Endodermal cell (in vitro differentiated cells): Measurements from ENCODE around the gene VAV3. TPM values are rescaled to one million over a fixed set of nuclear protein-coding genes. Genes with fewer than 3 reads are reported as not detected.

Source experiments
- DNase-seq: peaks from one replicate; pipeline ENCODE4 v3.0.0-alpha.2; 2017
- H3K27ac ChIP-seq: 2 replicates; pipeline ENCODE4 v1.5.1; 2013; ENCODE audit warnings: mild to moderate bottlenecking, low read depth, low read length, moderate library complexity
- H3K27me3 ChIP-seq: 2 replicates; pipeline ENCODE4 v1.6.1; 2013; ENCODE audit warnings: mild to moderate bottlenecking, low read length, moderate library complexity; ENCODE audit not compliant: insufficient read depth, control insufficient read depth, poor library complexity, severe bottlenecking
- H3K36me3 ChIP-seq: 2 replicates; pipeline ENCODE4 v1.7.0; 2013; ENCODE audit warnings: mild to moderate bottlenecking, low read length, moderate library complexity; ENCODE audit not compliant: control insufficient read depth, insufficient read depth
- H3K4me1 ChIP-seq: one replicate; pipeline ENCODE4 v1.7.0; 2013; ENCODE audit warnings: low read length; ENCODE audit not compliant: control insufficient read depth, insufficient read depth
- H3K4me3 ChIP-seq: 2 replicates; pipeline ENCODE4 v1.5.1; 2013; ENCODE audit warnings: mild to moderate bottlenecking, low read length, moderate library complexity
- H3K9ac ChIP-seq: 2 replicates; pipeline ENCODE4 v1.6.1; 2013; ENCODE audit warnings: mild to moderate bottlenecking, low read length, moderate library complexity; ENCODE audit not compliant: poor library complexity, severe bottlenecking; ENCODE audit errors: extremely low read depth
- H3K9me3 ChIP-seq: 2 replicates; pipeline ENCODE4 v1.6.1; 2013; ENCODE audit warnings: mild to moderate bottlenecking, low read length, moderate library complexity; ENCODE audit not compliant: control insufficient read depth
- H3K27ac Mint-ChIP-seq: 2 replicates; pipeline ENCODE4 v1.8.0; 2020; ENCODE audit warnings: mixed read lengths
- H3K27me3 Mint-ChIP-seq: 2 replicates; pipeline ENCODE4 v1.8.0; 2021; ENCODE audit warnings: mild to moderate bottlenecking, mixed read lengths; ENCODE audit not compliant: insufficient read depth
- H3K36me3 Mint-ChIP-seq: 2 replicates; pipeline ENCODE4 v1.8.0; 2020; ENCODE audit warnings: low read depth, mixed read lengths
- H3K4me1 Mint-ChIP-seq: 2 replicates; pipeline ENCODE4 v1.8.0; 2020; ENCODE audit warnings: mixed read lengths
- H3K4me3 Mint-ChIP-seq: 2 replicates; pipeline ENCODE4 v1.8.0; 2020; ENCODE audit warnings: mild to moderate bottlenecking, moderate library complexity, mixed read lengths
- H3K9me3 Mint-ChIP-seq: 2 replicates; pipeline ENCODE4 v1.8.0; 2020; ENCODE audit warnings: mild to moderate bottlenecking, mixed read lengths
- WGBS, 2 experiments: methylation state at CpG; one replicate each; pipeline versions ENCODE4 v1.1.5 to v1.1.7; 2013; ENCODE audit warnings: missing lambda C conversion rate in 2 of 2, mixed read lengths in 1 of 2; ENCODE audit not compliant: insufficient coverage in 1 of 2, insufficient read length in 1 of 2; 5-methylcytosine and 5-hydroxymethylcytosine counted together
- total RNA-seq, 2 donors: library from RNA; stranded (reverse); fragmentation: NEBNext Ultra II Directional in 1 of 2; extraction: Animal tissue kit (Norgen Biotek cat#: 25700) in 1 of 2; gene quantifications; 2 replicates in 1 of 2; 3 replicates in 1 of 2; pipeline ENCODE4 v1.2.1, GENCODE V29; 2021
- TF ChIP-seq, protein P1 (sequence below): fragments of 200-600 bp; sonication (generic); conservative IDR thresholded peaks from 2 replicates; pipeline ENCODE4 v1.5.0; 2021; ENCODE audit warnings: antibody characterized with exemption, mild to moderate bottlenecking

VAV3 gene
- total RNA-seq, 2 donors from 2014 or later = 6.9 to 9.6 TPM

DNA sequence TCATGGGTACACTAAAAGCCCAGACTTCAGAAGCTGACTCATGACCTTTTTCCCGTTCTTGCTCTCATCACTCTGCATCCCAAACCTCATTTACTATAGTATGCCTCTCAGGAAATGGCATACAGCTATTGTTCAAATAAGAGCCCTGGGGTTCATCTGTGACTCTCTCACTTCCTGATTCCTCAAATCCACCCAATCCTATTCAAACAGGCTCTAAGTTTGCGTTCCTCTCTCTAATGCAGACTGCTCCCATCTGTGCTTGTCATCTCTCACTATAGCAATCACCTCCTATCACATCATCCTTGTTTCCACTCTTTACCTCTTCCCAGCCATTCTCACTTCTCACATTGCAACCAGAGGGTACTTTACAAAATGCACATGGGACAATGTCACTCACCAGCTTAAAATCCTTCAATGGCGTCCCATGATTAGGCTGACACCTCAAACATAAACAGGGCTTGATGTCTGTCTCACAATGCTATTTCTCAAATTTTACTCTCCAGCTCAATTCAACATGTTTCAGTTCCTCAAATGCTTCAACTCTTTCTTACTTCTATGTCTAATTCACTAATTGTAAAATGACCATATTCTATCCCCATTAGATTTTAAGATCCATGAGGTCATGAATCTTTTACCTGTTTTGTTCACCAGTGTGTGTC, 415.7 kb downstream of the VAV3 start:
- no peak overlapping the region for H3K27ac ChIP-seq
- Mint-ChIP-seq H3K9me3 (no peaks in the 10 kb centered on the region), H3K27me3 (no peaks in the 10 kb centered on the region), H3K27ac (no peak overlapping the region), H3K4me1 (no peaks in the 10 kb centered on the region), H3K4me3 (no peak overlapping the region), H3K36me3 (no peaks in the 10 kb centered on the region)
- H3K9ac ChIP-seq = no peak overlapping the region
- TF ChIP-seq, protein P1, sequence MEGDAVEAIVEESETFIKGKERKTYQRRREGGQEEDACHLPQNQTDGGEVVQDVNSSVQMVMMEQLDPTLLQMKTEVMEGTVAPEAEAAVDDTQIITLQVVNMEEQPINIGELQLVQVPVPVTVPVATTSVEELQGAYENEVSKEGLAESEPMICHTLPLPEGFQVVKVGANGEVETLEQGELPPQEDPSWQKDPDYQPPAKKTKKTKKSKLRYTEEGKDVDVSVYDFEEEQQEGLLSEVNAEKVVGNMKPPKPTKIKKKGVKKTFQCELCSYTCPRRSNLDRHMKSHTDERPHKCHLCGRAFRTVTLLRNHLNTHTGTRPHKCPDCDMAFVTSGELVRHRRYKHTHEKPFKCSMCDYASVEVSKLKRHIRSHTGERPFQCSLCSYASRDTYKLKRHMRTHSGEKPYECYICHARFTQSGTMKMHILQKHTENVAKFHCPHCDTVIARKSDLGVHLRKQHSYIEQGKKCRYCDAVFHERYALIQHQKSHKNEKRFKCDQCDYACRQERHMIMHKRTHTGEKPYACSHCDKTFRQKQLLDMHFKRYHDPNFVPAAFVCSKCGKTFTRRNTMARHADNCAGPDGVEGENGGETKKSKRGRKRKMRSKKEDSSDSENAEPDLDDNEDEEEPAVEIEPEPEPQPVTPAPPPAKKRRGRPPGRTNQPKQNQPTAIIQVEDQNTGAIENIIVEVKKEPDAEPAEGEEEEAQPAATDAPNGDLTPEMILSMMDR = no peak
- H3K27me3 ChIP-seq = no peaks in the 10 kb centered on the region
- H3K4me1 ChIP-seq = no peaks in the 10 kb centered on the region
- no peaks in the 10 kb centered on the region for H3K36me3 ChIP-seq
- H3K4me3 ChIP-seq = no peak overlapping the region
- no peak for DNase-seq
- H3K9me3 ChIP-seq = no peaks in the 10 kb centered on the region
- 85 to 87% methylated on average over 2 to 3 of the region's 3 CpGs for WGBS, 2 experiments

GRCh38 chr1:107548276-107548675, 416.7 kb downstream of the VAV3 start:
- Histone ChIP-seq H3K36me3 (no peaks in the 10 kb centered on the region), H3K9ac (no peak overlapping the region), H3K4me3 (no peak overlapping the region), H3K27ac (no peak overlapping the region), H3K9me3 (no peaks in the 10 kb centered on the region), H3K27me3 (no peaks in the 10 kb centered on the region), H3K4me1 (no peaks in the 10 kb centered on the region)
- Mint-ChIP-seq H3K27ac (no peak overlapping the region), H3K36me3 (no peaks in the 10 kb centered on the region), H3K4me1 (no peaks in the 10 kb centered on the region), H3K27me3 (no peaks in the 10 kb centered on the region), H3K4me3 (no peak overlapping the region), H3K9me3 (no peaks in the 10 kb centered on the region)
- WGBS, 2 experiments = 96% methylated on average over 3 of the region's 3 CpGs
- TF ChIP-seq, protein P1 = no peak
- no peak for DNase-seq

- Mint-ChIP-seq H3K27me3 (no peaks in the 10 kb centered on the region), H3K4me3 (no peak overlapping the region), H3K36me3 (no peaks in the 10 kb centered on the region), H3K4me1 (no peaks in the 10 kb centered on the region), H3K27ac (no peak overlapping the region), H3K9me3 (no peaks in the 10 kb centered on the region)
- TF ChIP-seq, protein P1 = no peak
- Histone ChIP-seq H3K9me3 (no peaks in the 10 kb centered on the region), H3K27ac (no peak overlapping the region), H3K4me3 (no peak overlapping the region), H3K4me1 (no peaks in the 10 kb centered on the region), H3K27me3 (no peaks in the 10 kb centered on the region), H3K9ac (no peak overlapping the region), H3K36me3 (no peaks in the 10 kb centered on the region)
- WGBS, 2 experiments = 95 to 100% methylated on average over 3 to 4 of the region's 4 CpGs
- DNase-seq = no peak
Measured at GRCh38 chr1:107547363-107548155, 417.4 kb downstream of the VAV3 start.
